GM23248 (cell line): ENCODE measurements around the gene CD300A.

Source experiments
- EZH2 ChIP-seq: fragments of 200-600 bp; sonication (generic); IDR thresholded peaks from 2 replicates; pipeline ENCODE4 v1.6.1; 2018; ENCODE audit warnings: antibody characterized with exemption, mild to moderate bottlenecking; ENCODE audit not compliant: insufficient read depth, poor library complexity, severe bottlenecking
- EZH2phosphoT487 ChIP-seq: fragments of 200-600 bp; sonication (generic); IDR thresholded peaks from 2 replicates; pipeline ENCODE4 v1.6.1; 2018; ENCODE audit warnings: antibody characterized with exemption, moderate library complexity, mild to moderate bottlenecking, low read depth; ENCODE audit not compliant: insufficient read depth

GRCh38 chr17:74530831-74531150, 64.4 kb downstream of the CD300A start:
- no peak for TF ChIP-seq EZH2
- no peak for TF ChIP-seq EZH2phosphoT487
